ENCODE results near the gene B4GALT5.

DNA sequence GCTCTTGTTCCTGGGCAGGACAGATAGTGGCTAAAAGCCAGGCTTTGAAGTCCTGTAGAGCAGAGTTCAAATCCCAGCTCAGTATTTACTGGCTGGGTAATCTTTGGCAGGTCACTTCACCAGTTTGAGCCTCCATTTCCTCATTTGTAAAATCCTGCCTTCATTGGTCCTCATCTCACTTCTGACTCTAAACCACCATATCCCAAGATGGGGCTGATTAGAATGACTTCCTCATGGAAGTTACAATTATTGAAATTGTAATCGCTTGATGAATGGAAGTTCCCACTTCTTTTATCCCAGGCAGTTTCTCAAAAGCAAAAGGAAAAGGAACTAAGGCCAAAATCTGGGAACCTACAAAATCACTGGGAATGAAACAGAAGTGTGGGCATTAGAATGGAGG, 35.9 kb upstream of the B4GALT5 start:
- TF ChIP-seq, protein P1, sequence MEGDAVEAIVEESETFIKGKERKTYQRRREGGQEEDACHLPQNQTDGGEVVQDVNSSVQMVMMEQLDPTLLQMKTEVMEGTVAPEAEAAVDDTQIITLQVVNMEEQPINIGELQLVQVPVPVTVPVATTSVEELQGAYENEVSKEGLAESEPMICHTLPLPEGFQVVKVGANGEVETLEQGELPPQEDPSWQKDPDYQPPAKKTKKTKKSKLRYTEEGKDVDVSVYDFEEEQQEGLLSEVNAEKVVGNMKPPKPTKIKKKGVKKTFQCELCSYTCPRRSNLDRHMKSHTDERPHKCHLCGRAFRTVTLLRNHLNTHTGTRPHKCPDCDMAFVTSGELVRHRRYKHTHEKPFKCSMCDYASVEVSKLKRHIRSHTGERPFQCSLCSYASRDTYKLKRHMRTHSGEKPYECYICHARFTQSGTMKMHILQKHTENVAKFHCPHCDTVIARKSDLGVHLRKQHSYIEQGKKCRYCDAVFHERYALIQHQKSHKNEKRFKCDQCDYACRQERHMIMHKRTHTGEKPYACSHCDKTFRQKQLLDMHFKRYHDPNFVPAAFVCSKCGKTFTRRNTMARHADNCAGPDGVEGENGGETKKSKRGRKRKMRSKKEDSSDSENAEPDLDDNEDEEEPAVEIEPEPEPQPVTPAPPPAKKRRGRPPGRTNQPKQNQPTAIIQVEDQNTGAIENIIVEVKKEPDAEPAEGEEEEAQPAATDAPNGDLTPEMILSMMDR (conservative IDR thresholded peaks at IDR 0.05; ENCODE audit: low read length): no peak
- no peak for TF ChIP-seq EZH2phosphoT487 (IDR thresholded peaks at IDR 0.05; ENCODE audit: borderline replicate concordance, low read depth, low read length)
